ENCODE data around the gene TMEM140.
"Not testable (repeated sequence)": the region's sequence is repeated elsewhere in the genome, so short reads cannot be mapped to it uniquely, and the experiment has no call there.

TMEM140 gene

DNA sequence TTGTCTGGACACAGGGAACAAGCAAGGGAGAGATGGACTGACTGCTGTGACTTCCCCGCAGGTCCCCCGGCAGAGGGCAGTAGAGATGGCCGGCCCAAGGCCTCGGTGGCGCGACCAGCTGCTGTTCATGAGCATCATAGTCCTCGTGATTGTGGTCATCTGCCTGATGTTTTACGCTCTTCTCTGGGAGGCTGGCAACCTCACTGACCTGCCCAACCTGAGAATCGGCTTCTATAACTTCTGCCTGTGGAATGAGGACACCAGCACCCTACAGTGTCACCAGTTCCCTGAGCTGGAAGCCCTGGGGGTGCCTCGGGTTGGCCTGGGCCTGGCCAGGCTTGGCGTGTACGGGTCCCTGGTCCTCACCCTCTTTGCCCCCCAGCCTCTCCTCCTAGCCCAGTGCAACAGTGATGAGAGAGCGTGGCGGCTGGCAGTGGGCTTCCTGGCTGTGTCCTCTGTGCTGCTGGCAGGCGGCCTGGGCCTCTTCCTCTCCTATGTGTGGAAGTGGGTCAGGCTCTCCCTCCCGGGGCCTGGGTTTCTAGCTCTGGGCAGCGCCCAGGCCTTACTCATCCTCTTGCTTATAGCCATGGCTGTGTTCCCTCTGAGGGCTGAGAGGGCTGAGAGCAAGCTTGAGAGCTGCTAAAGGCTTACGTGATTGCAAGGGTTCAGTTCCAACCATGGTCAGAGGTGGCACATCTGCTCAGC lies 16.6 kb downstream of the TMEM140 start:
- H3K9me3 Mint-ChIP-seq: peaks cover 7% of the 10 kb centered on the region
- peaks cover 50% of the 10 kb centered on the region for H3K4me1 Mint-ChIP-seq (ENCODE audit: low read depth)
- no peaks in the 10 kb centered on the region for H3K27me3 Mint-ChIP-seq (ENCODE audit: low read depth)
- no peak overlapping the region for H3K4me3 Mint-ChIP-seq
- no peak overlapping the region for H3K27ac Mint-ChIP-seq
- H3K36me3 Mint-ChIP-seq (ENCODE audit: low read depth): peaks cover 53% of the 10 kb centered on the region

DNA sequence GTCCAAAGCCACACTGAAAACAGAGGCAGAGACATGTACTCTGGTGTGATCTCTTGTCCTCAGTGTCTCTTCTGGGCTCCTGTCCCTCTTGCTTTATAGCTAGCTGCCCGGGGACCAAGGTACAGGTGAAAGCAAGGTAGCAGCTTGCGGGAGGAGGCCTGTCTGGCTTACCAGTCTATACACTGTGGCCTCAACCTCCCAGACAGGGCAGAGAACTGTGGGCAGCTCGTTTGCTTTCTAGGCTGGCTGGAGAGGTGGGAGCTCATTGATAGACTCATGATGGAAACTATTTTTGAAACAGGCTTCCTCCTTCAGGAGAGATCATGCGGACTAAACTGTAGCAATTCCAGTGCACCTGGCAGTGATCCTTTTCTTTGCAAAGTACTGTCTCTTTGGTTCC lies 18.0 kb downstream of the TMEM140 start:
- peaks cover 45% of the 10 kb centered on the region for H3K36me3 Mint-ChIP-seq (ENCODE audit: low read depth)
- H3K4me3 Mint-ChIP-seq: no peak overlapping the region
- no peaks in the 10 kb centered on the region for H3K27me3 Mint-ChIP-seq (ENCODE audit: low read depth)
- H3K9me3 Mint-ChIP-seq: peaks cover 7% of the 10 kb centered on the region
- H3K27ac Mint-ChIP-seq: peak overlapping the region; percentile 45
- peaks cover 43% of the 10 kb centered on the region for H3K4me1 Mint-ChIP-seq (ENCODE audit: low read depth)

DNA sequence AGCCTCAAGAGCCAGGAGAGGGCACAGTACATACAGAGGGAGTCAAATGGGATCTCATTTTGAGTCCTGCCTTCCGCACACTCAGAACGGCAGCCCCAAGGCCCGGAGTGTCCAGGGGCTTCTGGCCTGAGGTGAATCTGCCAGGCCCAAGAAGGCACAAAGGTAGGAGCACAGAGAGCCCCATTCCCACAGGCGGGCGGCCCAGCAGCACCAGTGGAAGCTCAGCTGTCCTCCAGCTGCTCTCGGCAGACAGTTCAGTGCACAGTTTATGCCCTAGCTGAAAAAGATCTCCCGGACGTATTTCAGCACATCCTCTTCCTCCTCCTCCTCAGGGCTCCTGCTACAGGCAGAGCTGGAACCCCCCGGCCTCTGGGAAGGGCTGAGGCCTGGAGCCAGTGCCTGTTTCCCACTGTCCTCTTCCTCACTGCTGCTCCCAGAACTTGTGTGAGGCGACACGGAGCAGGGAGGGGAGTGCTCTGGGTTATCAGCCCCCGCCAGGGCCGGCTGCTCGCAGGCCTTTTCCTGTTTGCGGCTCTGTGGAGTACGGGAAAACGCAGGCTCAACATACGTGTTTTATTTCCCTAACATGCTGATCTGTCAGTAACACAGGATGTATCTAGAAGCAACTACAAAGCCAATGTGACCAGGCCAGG lies 18.6 kb downstream of the TMEM140 start:
- H3K4me1 Mint-ChIP-seq (ENCODE audit: low read depth): peaks cover 44% of the 10 kb centered on the region
- no peaks in the 10 kb centered on the region for H3K27me3 Mint-ChIP-seq (ENCODE audit: low read depth)
- peak overlapping the region; percentile 57 for H3K27ac Mint-ChIP-seq
- H3K4me3 Mint-ChIP-seq: peak overlapping the region; percentile 12
- H3K9me3 Mint-ChIP-seq: peaks cover 7% of the 10 kb centered on the region
- peaks cover 40% of the 10 kb centered on the region for H3K36me3 Mint-ChIP-seq (ENCODE audit: low read depth)

DNA sequence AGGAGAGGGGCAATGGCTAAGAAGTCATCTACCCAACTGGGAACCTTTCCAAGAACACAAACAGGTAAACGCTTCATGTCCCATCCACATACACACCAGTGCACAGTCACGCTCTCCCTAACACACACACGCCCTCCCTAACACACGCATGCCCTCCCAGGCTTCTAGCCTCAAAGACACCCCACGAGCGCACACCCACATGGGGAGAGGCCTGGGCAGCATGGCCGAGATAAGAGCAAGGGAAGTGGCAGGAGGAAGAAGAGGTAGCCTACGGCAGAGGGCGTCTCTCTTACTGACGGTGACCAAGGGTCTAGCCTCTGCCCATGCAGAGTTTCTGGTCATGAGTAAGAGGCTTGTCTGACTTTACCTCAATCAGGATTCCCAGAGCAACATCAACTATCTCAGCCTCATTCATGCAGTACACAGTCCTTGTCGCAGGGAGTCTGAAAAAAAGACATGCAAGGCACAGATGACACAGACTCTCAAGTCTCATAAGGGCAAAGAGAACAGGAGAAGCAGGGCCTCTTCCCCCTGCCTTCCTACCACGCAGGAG lies 19.6 kb downstream of the TMEM140 start:
- Mint-ChIP-seq H3K4me1 (ENCODE audit: low read depth) (peaks cover 44% of the 10 kb centered on the region), H3K36me3 (ENCODE audit: low read depth) (peaks cover 31% of the 10 kb centered on the region), H3K9me3 (peaks cover 2% of the 10 kb centered on the region), H3K27me3 (ENCODE audit: low read depth) (no peaks in the 10 kb centered on the region), H3K4me3 (peak overlapping the region; percentile 25), H3K27ac (peak overlapping the region; percentile 31)

DNA sequence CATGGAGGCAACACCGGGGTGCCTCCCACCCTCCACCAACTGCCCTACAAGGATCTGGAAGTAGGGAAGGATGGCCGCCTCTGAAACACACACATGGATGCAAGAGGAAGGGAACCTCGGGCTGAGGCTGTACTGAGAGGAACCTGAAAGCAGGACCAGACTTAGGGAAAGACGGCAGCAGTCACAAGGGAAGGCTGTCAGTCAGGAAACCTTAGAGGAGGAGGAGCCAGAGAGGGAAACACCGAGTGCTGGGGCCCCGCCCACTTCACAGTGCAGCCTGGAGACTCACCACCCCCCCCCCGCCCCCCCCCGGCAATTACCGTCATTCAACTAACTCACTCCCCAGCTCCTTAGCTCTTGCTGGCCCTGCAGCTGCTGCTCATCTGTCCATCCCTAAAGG lies 20.1 kb downstream of the TMEM140 start:
- Mint-ChIP-seq H3K4me3 (peak overlapping the region; percentile 18), H3K36me3 (ENCODE audit: low read depth) (peaks cover 25% of the 10 kb centered on the region), H3K27me3 (ENCODE audit: low read depth) (no peaks in the 10 kb centered on the region), H3K27ac (peak overlapping the region; percentile 92), H3K4me1 (ENCODE audit: low read depth) (peaks cover 44% of the 10 kb centered on the region), H3K9me3 (no peaks in the 10 kb centered on the region)

DNA sequence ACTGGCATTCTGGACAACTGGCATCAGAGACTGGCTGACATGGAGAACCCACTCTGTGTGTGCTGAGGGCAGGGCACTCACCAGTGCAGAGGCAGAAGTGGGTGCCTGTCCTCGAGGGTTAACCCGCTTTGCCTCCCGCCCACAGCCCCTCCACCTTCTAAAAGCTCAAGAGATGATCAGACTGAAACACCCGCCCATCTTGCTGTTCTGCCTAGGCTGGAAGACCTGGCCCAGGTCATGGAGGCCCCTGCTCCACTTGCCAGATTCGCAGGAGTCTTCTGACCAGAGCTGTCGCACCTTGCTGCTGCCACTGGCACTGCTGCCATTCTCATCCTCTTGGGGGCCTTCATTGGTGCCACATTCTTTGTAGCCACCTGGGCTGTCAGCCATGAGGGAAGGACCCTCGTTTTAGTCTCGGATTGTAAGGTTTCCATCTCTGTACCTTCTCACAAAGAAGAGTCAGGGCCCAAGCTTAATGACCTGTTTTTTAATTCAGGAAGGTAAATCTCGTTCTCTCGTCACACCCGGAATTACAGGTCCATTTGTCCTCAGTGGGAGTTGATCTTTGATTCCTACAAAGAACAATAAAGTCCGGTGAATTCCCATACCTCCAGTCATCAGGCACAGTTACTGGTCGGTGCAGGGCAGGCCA lies 20.7 kb downstream of the TMEM140 start:
- Mint-ChIP-seq H3K4me3 (peak overlapping the region; percentile 86), H3K36me3 (ENCODE audit: low read depth) (peaks cover 24% of the 10 kb centered on the region), H3K27ac (peak overlapping the region; percentile 92), H3K4me1 (ENCODE audit: low read depth) (peaks cover 44% of the 10 kb centered on the region), H3K9me3 (no peaks in the 10 kb centered on the region), H3K27me3 (ENCODE audit: low read depth) (no peaks in the 10 kb centered on the region)

DNA sequence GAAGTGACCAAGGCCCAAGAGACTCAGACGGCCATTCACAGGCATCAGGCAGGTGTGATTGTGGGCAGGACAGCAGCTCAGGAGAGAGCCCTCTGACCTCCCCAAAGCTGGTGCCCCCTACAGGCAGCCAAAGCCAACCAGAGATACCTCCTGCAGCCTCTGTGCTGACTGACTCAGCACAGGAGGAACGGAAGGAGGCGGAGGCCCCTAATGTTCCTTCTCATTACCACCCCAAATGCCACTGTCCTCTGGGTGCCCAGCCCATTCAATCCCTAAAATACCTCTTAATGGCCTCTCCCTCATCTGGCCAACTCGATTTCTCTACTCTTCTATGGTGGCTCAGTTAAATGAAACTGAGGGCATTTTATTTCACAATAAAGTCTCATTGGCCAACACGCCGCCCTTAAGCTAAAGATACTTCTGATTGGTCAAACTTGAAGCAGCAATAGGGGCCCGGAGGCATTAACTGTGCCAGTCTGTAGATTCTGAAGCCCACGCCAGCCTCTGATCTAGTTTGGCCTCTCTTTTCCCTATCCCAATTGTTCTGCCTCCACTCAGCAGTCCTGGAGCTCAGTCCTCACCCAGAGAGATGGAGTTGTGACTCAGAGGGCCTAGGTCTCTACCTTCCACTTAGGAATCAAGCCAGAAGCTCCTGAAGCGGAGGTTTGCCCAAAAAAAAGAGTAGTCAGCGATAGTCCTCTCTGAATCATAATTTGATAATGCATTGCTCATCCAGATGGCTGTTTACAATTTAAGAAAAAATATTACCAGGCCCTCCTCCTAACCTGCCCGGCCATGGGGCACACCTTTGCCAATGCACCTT lies 21.5 kb downstream of the TMEM140 start:
- Mint-ChIP-seq H3K36me3 (ENCODE audit: low read depth) (peaks cover 22% of the 10 kb centered on the region), H3K27ac (peak overlapping the region; percentile 92), H3K4me1 (ENCODE audit: low read depth) (peaks cover 40% of the 10 kb centered on the region), H3K4me3 (peak overlapping the region; percentile 86), H3K27me3 (ENCODE audit: low read depth) (no peaks in the 10 kb centered on the region), H3K9me3 (no peaks in the 10 kb centered on the region)

DNA sequence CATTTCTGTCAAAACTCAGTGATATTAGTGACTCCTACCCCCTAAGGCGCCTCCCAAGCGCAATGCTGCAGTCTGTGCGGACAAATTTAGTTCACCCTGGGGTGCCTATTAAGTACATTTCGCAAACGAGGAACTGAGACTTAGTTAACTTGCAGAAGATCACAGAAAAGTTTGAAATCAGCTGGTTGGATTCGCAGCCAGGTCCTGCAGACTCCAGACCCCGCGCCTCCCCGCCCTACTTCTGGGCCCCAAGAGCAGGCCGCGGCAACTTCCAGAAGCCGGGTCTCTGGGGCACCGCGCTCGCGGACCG lies 22.0 kb downstream of the TMEM140 start:
- Mint-ChIP-seq H3K27me3 (ENCODE audit: low read depth) (no peaks in the 10 kb centered on the region), H3K9me3 (no peaks in the 10 kb centered on the region), H3K4me1 (ENCODE audit: low read depth) (peaks cover 40% of the 10 kb centered on the region), H3K27ac (peak overlapping the region; percentile 92), H3K36me3 (ENCODE audit: low read depth) (peaks cover 23% of the 10 kb centered on the region), H3K4me3 (peak overlapping the region; percentile 86)

DNA sequence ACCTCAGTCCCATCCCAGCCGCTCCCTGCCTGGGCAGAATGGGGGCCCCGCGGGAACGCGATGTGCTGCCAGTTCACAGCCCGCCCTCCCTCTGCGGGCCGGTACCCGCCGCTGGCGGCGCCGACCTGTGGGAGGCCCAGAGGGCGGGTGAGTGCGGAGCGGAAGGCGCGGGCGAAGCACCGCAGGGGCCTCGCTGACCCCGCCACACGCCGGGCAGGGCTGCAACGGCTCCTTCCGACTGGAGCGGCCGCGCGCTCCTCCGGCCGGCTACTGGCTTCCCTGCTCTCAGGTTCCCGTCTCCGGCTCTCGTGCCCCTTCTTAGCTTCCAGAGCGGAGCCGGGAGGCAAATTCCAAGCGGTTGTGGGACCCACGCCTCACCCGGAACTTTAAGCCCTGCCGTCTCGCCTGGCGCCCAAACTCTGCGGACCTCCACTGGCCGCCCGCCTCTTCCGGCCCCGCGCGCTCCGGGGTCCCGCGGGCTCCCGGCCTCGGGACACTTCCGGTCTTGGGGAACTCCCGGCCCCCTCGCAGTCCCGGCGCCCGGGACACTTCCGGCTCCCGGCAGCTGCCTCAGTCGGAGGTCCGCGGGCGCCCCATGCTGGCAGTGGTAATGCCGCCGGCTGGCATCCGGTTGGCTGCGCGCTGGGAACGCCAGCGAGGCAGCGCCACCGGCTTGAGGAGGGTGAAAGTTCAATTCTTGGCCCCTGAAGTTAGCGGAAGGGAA lies 22.6 kb downstream of the TMEM140 start, which contains the start of gene CYREN:
TSS of gene CYREN (minus strand) at position 434 of the 724 bp plus-strand sequence. CDS start 1,785 bp downstream, outside the sequence.
- no peaks in the 10 kb centered on the region for H3K27me3 Mint-ChIP-seq (ENCODE audit: low read depth)
- H3K4me1 Mint-ChIP-seq (ENCODE audit: low read depth): peaks cover 40% of the 10 kb centered on the region
- H3K27ac Mint-ChIP-seq: peak within 1 kb of the TSS; percentile 92
- H3K4me3 Mint-ChIP-seq: peak within 1 kb of the TSS; percentile 86
- H3K36me3 Mint-ChIP-seq (ENCODE audit: low read depth): peaks cover 24% of the 10 kb centered on the region
- H3K9me3 Mint-ChIP-seq: no peaks in the 10 kb centered on the region

DNA sequence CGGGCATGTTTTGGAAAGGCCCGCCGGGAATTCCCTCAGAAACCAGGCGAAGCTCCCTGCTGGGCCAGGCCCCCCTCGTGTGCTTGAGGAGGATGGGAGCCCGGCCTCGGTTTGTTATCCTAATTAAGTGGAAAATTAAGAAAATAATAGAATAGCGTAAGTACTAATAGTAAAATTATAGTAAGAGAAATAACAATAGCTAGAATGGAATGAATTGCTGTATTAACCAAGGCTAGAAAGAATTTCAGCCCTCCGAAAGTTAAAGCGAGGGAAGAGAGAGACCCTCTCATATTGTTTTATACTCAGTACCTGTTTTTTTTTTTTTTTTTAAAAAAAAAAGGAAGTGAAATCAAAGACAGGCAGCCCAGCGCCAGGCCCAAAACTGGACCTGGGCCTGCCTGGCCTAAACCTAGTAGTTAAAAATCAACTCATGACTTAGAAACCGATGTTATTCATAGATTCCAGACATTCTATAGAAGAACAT lies 23.2 kb downstream of the TMEM140 start:
- H3K27ac Mint-ChIP-seq: peak overlapping the region; percentile 91
- peaks cover 20% of the 10 kb centered on the region for H3K36me3 Mint-ChIP-seq (ENCODE audit: low read depth)
- peak overlapping the region; percentile 86 for H3K4me3 Mint-ChIP-seq
- H3K4me1 Mint-ChIP-seq (ENCODE audit: low read depth): peaks cover 40% of the 10 kb centered on the region
- H3K27me3 Mint-ChIP-seq (ENCODE audit: low read depth); H3K9me3 Mint-ChIP-seq: not testable (repeated sequence)

DNA sequence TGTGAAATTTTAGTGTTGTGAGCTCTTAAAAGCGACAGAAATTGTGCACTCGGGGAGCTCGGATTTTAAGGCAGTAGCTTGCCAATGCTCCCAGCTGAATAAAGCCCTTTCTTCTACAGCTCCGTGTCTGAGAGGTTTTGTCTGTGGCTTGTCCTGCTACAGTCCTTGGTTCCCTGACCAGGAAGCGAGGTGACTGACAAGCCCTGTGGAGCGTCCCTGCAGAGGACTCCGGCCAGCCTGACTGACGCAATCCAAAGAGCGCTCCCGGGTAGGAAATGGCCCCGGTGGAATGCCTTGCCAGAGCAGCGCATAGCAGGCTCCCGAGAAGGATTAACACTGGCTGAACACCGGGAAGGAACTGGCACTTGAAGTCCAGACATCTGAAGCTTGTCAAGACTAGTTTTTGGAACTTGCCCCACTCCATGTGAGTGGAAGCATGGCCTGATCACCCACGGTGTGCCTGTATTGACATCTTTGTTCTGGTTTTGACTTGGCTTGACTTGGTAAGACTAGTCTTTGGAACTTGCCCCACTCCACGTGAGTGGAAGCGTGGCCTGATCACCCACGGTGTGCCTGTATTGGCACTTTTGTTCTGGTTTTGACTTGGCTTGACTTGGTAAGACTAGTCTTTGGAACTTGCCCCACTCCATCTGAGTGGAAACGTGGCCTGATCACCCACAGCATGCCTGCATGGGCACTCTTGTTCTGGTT lies 23.9 kb downstream of the TMEM140 start:
- peaks cover 20% of the 10 kb centered on the region for H3K36me3 Mint-ChIP-seq (ENCODE audit: low read depth)
- not testable (repeated sequence) for H3K9me3 Mint-ChIP-seq; H3K27me3 Mint-ChIP-seq (ENCODE audit: low read depth)
- H3K27ac Mint-ChIP-seq: peak overlapping the region; percentile 71
- H3K4me3 Mint-ChIP-seq: peak overlapping the region; percentile 46
- peaks cover 37% of the 10 kb centered on the region for H3K4me1 Mint-ChIP-seq (ENCODE audit: low read depth)

DNA sequence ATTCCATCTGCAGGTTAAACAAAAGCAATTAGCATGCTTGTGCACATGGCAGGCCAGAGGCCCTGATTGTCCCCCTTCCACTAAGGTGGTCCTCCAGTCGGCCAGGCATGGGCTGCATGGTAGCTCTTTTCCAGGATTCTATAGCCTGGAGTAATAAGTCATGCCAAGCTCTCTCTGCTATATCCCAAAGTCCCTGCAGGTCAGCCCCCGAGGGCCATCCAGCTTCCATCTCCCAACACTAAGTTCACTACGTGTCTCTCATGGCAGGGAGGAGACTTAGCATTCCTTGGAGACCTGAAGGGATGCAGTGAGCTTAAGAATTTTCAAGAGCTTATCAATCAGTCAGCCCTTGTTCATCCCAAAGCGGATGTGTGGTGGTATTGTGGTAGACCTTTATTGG lies 26.0 kb downstream of the TMEM140 start:
- H3K27ac Mint-ChIP-seq, H3K4me3 Mint-ChIP-seq, H3K9me3 Mint-ChIP-seq: not testable (repeated sequence)

DNA sequence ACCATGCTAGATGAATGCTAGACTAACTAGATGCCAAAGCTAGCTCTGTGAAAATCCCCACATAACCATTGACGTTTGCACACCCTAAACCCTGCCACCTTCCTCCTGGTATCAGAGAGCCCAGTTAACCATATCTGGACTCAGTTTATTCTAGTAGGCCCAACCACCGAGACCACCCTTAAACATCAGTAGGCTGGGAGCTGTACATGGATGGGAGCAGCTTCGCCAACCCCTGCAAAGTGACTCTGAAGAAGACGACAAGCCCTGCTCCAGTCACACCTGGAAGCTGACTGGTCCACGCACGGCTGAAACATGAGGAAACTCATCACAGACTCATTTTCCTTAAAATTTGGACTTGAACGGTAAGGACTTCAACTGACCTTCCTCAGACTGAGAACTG lies 27.1 kb downstream of the TMEM140 start:
- H3K9me3 Mint-ChIP-seq: peaks cover 9% of the 10 kb centered on the region
- H3K4me3 Mint-ChIP-seq: no peak overlapping the region
- H3K4me1 Mint-ChIP-seq (ENCODE audit: low read depth): peaks cover 6% of the 10 kb centered on the region
- H3K27ac Mint-ChIP-seq: no peak overlapping the region
- H3K36me3 Mint-ChIP-seq (ENCODE audit: low read depth): peaks cover 7% of the 10 kb centered on the region
- H3K27me3 Mint-ChIP-seq (ENCODE audit: low read depth): no peaks in the 10 kb centered on the region

More for the DNA sequence above, 26.0 kb downstream of the TMEM140 start:
- not testable (repeated sequence) for H3K27me3 Mint-ChIP-seq (ENCODE audit: low read depth); H3K36me3 Mint-ChIP-seq (ENCODE audit: low read depth)
- H3K4me1 Mint-ChIP-seq (ENCODE audit: low read depth): peaks cover 16% of the 10 kb centered on the region
